HG03439 (cell line): ENCODE measurements around the gene UBE2S.
"Not testable (repeated sequence)": the region's sequence is repeated elsewhere in the genome, so short reads cannot be mapped to it uniquely, and the experiment has no call there.

Experiments
- ATAC-seq: cut with Tn5 transposase; IDR thresholded peaks from one replicate; pipeline ENCODE4 v1.9.1; 2021; ENCODE audit warnings: mild to moderate bottlenecking, moderate library complexity; ENCODE audit not compliant: unreplicated experiment

Gene UBE2S

DNA sequence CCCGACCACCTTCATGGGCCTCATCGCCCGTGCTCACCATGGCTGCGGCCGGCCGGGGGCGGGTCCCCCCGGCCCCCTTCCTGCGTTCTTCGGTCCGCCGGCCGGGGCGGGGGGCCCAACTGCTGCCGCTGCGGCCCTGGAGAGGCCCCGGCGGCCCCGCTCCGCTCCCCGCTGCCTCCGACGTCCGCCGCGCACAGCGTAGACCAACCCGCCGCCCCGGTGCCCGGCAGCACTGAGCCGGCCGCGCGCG lies at the start of gene UBE2S:
Gene UBE2S (minus strand): TSS at position 239 of the 250 bp plus-strand sequence. CDS start 199 bp downstream, at position 40.
- ATAC-seq: not testable (repeated sequence)

DNA sequence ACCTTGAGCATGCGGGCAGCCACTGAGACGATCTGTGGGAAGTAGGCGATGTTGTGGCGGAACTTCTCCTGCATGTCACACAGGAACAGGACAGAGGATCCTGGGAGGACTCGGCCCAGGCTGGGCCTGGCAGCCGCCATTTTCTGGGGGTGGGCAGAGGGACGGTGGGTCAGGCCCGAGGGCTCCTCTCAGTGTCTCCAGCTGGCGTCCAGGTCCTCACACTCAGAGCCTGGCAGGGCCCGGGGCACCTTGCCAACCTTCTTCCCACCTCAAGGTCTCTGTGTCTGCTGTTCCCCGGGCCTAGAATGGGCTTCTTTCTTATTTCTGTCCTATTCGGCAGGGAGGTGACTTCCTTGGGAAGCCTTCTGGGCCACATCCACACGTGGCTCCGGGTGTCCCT lies 48.8 kb upstream of the UBE2S start:
- no peak for ATAC-seq

DNA sequence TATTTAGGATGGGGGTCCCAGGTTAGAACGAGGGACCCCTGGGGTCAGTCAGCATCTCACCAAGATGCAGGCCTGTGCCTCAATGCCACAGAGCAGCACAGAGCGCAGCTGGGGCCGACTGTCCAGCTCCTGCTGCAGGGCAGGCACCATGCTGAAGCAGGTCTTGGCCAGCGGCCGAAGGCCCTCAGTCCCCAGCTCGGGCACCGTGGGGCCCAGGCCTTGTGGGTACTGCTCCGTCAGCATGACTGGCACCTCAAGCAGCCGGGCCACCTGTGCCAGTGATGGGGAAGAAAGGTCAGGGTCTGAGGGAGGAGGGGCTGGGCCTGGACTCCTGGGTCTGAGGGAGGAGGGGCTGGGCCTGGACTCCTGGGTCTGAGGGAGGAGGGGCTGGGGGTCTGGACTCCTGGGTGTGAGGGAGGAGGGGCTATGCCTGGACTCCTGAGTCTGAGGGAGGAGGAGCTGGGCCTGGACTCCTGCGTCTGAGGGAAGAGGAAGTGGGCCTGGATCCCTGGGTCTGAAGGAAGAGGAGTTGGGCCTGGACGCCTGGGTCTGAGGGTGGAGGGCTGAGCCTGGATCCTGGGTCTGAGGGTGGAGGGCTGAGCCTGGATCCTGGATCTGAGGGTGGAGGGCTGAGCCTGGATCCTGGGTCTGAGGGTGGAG lies 48.1 kb upstream of the UBE2S start:
- no peak for ATAC-seq

DNA sequence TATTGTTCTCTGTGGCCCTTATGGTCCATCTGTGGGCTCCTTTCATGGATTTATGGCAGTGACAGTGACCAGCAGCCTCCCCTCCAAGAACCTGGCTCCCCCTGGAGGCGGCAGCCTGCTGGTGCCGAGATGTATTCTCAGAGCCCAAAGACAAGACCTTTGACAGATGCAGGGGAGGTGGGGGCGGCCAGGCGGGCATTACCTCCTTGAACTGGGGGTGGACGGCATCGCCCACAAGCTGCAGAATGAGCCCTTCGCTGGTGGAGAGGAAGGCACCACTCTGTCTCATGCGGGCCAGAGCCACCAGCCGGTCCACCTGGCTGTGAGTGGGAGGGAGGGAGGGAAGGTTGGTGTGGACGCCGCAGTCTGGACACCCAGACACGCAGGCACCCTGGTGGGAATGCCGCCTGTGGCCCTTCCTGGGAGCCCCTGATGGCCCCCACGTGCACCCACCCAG lies 47.2 kb upstream of the UBE2S start:
- ATAC-seq: no peak

DNA sequence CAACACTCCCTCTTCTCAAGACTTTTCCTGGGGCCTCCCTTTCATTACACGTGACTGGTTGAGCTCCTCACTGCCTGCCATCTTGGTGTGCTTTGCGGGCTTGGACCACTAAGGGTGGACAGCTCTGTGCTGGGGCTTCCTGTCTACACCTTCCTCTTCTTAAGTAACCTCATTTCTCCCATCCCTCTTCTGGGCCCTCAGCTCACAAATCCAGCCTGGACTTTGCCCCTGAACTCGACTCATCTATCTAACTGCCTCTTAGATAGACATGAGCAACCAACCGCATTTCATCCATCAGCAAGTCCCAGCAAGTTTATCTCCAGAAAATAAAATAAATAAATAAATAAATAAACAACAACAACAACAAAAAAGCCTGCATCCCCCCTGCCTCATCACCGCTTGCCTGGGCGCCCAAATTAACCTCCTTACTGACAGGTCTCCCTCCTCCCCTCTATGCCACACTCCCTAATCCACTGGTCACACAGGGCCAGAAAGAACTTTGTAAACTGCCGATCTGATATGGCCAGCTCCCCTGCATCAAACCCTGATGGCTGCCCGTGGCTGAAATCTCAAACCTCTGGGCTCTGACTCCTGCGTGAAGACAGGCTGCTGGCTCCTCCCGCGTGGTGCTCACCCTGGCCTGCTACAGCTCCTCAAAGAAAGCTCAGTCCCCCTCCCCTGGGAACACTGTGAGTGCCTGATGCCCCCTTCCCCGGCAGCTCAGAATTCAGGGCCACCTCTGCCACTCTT lies 46.1 kb upstream of the UBE2S start:
- ATAC-seq: no peak

DNA sequence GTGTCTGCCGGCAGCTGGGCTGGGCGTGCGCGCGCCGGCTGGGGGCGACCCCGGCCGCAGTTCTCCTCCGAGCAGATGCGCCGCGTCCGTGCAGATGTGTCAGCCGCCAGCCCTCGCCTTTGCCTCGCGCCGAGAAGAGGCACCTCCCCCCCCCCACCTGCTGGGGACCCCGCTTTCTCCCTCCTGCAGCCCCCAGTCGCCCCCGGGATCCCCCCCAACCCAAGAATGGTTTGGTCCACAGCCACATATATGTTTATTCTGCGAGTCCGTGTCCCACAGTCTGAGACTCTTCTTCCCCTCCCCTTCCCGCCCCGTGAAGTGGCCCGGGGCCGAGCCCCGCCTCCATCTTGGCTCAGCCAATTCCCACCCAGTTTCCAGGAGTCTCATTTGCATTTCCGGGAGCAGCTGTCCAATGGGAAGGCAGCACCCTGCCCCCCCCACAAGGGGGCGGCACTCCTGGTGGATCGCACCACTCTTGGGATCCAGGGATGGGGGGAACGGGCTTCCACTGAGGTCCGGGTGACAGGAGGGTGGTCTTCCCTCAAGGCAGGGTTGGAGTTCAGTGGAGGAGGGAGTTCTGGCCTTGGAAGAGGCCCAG lies 45.3 kb upstream of the UBE2S start:
- ATAC-seq: no peak

DNA sequence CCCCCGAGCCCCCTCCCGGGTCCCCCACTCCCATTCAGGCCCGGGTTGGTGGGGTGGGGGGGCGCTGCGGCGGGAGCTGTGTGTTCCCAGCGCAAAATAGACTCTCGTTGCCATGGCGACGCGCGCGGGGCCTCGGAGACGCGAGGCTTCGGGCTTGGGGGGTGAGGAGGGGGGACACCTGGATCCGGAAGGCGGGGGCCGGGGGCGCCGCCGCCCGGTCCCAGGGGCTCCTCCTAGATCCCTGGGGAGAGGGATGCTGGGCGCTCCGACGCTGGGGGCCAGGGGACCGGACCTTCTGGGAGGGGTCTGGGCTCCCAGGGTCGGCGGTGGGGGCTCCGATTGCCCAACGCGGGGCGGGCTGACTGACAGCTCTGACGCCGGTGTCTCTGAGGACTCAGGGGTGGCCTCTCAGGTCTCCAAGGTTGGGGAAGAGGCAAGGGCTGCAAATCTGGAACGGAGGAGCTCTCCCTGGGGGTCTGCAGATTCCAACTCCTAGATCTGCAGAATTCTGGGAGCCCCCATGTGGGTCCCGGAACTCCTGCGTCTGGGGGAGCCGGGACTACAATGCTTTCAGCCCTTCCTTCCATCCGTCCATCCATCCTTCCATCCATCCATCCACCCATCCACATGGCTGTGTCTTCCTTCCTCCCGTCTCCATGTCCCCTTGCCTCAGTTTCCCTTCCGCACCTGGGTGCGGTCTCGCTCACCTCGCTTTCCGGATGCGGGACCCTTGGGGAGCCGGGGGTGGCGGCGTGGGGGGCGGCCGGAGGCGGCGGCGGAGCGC lies 44.6 kb upstream of the UBE2S start:
- no peak for ATAC-seq

DNA sequence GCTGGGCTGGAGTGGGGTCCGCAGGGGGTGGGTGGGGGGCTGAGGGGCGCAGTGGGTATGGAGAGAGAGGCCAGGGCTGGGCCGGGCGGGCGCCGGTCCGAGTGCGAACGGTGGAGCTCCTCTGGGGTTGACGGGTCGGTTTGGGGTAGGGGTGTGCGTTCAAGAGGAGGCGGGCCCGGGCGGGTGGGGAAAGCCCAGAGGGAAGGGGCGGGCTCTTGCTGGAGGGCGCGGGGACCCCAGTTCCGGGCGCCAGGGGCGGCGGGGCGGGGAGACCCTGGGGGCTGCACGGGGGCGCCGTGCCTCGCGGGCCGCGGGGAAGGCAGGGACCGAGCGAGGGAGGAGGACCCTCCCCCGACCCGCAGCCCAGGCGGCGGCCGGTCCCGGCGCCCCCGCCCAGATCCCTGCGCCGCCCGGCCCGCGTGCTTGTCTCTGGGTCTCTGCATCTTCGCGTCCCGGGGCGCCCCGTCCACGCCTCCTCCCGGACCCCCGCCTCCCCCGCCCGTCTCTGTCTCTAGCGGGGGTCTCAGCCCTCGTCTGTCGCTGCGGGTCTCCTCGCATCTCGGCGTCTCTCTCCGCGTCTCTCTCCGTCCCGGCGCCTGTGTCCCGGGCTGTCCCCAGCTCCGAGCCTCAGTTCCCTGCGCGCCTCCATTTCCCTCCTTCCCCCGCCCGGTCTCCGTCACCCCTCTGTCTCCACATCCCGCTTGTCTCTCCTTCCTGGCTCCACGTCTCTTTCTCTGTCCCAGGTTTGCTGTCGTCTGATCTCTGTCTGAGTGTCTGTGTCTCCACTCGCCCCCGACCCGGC lies 43.8 kb upstream of the UBE2S start:
- ATAC-seq: no peak

DNA sequence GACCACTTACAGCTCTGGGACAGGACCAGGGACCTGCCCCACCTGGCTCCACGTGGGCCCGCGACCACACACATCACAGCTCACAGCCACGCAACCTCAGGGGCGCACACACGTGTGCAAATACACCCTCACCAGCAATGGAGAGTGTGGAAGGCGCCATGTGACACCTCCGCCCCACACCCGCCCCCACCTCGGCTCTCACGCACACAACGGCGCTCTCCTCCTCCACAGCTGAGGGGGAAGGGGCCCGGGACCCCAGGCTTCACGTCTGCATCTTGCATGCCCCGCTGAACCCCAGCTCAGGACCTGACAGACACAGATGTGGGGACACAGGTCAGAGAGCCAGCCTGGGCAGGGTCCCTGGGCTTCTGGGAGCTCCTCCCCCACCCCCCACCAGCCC lies 41.9 kb upstream of the UBE2S start:
- ATAC-seq: no peak

DNA sequence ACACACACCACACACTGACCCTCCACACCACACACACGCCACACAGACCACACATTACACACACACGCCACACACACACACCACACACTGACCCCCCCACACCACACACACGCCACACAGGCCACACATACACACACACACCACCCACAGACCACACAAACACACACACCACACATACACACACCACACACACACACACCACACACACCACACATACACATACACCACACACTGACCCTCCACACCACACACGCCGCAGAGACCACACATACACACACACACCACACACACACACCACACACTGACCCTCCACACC lies 40.5 kb upstream of the UBE2S start:
- not testable (repeated sequence) for ATAC-seq

DNA sequence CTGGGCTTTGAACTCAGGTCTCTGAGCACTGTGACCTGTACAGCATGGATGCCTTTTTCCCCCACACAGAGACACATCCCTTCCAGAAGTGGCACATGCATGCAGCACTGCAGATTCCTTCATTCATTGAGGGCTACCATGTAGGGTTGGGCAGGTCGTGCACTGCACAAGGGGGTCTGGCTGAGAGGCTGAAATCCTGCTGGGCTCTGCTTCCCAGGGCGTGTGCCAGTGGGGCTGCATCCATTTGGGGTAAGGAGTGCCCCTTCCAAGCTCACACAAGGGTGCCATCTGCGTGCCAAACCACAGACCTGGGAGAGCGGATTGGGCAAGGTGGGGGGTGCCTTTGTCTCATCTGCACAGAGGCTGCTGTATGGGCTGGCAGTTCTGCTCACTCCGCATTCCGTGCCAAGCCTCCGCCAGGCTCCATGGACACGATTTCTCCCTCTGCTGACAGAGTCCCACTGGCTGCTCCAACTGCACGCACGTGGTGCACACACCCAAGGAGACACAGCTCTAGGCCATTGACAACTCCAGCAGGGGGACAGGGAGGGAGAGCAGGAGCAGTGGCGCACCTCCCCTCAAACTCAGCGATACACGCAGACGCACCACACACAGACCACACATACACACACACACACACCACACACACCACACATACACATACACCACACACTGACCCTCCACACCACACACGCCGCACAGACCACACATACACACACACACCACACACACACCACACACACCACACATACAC lies 40.0 kb upstream of the UBE2S start:
- ATAC-seq: no peak

DNA sequence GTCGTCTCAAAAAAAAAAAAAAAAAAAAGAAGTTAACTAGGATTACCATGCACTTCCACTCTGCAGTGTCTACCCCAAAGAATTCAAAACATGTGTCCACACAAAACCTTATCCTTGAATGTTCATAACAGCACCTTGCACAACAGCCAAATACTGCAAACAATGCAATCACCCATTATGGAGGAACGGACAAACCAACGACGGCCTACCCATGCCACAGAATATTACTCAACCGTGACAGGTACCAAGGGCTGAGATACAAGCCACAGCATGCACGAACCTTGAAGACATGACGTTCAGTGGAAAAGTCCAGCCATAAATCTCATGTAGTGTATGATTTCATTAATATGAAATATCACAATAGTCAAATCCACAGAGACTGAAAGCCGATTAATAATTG lies 38.5 kb upstream of the UBE2S start:
- ATAC-seq: no peak

DNA sequence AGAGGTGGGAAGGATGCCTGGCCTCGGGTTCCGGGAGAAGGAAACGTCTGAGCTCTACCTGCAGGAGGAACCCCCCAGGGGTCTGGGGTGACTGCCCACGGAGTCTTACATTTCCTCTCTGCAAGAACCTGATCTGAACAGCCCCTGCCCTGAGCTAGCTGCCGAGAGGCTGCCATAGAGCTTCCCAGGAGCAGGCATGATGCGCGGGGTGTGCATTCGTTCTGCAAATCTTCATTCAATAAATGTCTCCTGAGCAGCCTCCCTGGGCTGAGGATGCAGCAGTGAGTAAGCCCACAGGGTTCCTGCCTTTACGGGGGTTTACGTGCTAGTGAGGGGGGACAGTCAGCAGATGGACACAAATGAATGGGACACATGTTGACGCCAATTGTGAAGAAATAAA lies 37.1 kb upstream of the UBE2S start:
- ATAC-seq: no peak

DNA sequence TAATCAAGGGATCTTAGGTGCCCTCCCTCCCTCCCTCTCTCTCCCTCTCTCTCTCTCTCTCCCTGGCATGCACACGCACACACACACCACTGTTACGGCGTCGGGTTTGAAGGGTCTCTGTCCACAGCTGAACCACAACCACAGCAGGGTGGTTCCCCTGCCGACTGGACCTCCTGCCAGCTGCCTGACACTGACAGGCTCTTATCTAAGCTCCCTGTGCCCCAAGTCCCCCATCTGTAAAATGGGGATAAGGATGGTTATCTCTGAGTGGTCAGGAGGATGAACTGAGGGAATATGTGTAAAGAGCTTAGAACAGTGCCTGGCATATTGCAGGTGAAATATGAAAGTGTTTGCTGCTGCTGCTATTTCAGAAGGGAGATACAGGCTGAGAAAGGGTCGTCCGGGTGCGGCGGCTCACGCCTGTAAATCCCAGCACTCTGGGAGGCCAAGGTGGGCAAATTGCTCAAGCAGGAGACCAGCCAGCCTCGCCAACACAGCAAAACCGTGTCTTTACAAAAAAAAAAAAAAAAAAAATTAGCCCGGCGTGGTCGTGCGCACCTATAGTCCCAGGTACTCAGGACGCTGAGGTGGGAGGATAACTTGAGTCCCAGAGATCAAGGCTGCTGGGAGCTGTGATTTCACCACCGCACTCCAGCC lies 36.4 kb upstream of the UBE2S start:
- no peak for ATAC-seq

DNA sequence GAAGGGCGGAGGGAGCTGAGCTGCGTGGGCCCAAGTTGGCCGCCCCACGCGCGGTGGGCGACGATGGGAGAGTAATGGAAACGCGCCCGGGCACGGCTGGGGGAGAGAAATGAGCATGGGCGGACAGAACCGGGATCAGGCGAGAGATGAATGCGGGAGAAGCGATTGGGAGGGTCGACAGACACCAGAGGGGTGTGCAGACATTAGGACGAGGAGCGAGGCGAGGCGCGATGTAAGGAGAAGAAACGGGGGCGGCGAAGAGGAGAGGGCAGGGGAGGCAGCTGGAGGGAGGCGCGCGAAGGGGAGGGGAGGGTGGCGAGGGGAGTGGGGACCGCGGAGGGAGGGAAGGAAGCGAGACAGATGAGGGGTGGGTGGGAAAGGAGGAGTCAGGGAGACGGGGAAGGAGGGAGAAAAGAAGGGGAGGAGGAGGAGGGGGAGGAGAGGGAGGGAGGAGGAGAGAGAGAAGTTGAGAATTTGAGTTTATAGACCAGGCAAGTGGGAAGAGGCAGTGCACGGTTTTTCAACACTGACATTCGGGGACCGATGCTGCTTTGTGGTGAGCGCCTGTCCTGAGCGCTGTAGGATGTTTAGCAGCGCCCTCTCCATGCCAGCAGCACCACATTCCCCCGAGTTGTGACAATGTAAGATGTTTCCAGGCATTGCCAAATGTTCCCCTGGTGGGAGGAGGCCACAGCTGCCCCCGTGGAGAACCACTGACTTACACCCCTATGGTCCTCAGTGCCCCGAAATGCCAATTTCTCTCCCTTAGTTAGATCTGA lies 35.6 kb upstream of the UBE2S start, which contains the start of gene SHISA7:
Gene SHISA7 (minus strand): TSS at position 256 of the 779 bp plus-strand sequence. CDS start 437 bp downstream, outside the sequence.
- no peak for ATAC-seq

DNA sequence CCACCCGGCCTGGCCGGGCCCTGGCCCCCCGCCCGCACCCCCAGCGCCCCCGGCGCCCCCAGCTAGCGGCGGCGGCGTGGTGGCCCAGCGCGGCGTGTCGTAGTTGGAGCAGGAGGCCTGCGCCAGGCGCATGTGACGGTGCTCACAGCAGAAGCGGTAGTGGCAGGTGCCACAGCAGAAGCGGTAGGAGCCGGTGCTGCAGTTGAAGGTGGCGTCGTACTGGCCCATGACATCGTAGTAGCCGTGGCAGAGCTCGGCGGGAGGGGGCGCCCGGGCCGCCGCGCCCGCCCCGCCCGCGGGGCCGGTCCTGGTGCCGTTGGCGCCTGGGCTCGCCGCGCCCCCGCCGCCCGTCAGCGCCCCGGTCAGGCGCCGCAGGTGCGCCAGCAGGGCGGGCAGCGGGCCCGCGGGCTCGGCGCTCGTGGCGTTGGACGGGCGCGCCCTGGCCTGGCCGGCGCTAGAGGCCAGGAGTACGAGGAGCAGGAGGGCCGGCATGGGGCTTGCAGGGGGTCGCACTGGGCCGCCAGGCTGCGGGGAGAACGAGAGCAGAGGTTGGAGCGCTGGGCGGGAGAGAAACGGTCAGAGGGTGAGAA lies 34.9 kb upstream of the UBE2S start:
- ATAC-seq: no peak

DNA sequence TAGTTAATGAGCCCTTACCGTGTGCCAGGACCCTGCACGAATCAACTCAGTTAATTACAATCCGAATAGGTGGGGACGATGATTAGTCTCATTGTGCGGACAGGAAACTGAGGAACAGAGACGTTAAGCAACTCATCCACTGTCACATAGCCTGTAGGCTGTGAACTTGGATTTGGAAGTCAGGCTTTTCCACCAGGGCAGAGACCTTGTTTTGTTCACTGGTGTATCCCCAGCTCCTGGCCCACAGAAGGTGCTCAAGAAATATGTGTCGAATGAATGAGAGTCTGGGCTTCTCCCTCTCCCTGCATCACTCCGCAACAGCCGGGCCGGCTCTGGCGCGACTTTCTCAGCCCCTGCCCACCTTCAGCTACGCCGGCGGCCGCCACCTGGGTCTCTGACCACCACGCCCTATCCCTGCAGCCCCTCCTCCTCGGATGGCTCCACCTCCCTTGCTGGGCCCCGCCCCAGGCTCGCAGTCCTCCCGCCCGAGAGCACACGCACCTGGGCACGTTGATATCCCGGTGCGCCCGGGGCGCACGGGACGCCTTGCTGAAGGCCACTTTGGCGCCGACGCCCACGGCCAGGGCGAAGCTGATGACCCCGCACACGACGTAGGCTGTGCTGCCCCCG lies 34.2 kb upstream of the UBE2S start:
- ATAC-seq: no peak

DNA sequence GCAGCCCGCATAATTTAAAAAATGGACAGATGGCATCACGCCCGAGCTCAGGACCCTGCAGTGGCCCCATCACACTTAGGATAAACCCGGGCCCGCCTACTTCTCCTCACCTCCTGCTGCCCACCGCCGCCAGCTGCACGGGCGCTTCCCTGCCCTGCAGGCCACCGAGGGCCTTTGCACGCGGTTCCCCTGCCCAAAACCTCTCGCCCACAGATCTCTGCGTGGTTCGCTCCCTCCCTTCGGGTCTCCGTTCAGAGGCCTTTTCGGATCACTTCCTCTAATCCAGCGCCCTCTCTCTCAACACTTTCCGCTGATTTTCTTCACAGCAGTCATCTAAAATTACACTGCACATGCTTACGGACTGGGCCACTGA lies 33.7 kb upstream of the UBE2S start:
- ATAC-seq: no peak
